Testis (tissue), 2 donors: ENCODE data around the gene TBL1XR1.

Experiments used
- POLR2A ChIP-seq: fragments of 450-650 bp; IDR thresholded peaks from one replicate; pipeline ENCODE4 v1.6.1; 2017; ENCODE audit warnings: antibody characterized with exemption, mild to moderate bottlenecking, moderate library complexity
- TF ChIP-seq, protein P1 (sequence below), 3 experiments: fragments of 450-650 bp in 2 of 3; fragments of 200-600 bp in 1 of 3; sonication (generic) in 1 of 3; IDR thresholded peaks; one replicate each; pipeline ENCODE4 v1.5.1; 2016 to 2019; ENCODE audit warnings: antibody characterized with exemption in 3 of 3, mild to moderate bottlenecking in 2 of 3, moderate library complexity in 1 of 3

DNA sequence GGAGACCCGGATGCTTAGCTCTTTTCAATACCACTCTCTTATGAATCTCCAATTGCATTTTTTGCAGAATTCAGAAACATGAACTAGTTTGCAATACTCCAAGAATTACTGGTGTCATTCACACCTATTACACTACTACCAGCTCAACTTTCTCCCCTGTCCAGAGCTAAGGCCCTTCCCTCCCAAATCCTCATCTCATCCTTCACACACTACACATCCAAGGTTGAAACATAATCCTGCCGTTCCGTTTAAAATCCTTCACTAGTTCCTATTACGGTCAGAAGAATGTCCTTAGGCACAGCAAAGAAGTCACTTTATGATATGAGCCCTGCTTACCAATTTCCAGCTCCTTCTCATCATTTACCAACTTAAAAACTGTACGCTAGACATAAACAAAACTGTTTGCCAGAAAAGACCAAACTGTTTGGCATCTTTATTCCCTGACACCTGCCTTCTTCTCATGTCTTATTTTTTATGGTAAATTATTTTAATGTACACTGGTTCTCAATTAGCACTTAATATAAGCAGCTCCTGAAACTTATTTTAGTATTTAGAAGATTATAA lies 22.6 kb downstream of the TBL1XR1 start:
- TF ChIP-seq, protein P1, sequence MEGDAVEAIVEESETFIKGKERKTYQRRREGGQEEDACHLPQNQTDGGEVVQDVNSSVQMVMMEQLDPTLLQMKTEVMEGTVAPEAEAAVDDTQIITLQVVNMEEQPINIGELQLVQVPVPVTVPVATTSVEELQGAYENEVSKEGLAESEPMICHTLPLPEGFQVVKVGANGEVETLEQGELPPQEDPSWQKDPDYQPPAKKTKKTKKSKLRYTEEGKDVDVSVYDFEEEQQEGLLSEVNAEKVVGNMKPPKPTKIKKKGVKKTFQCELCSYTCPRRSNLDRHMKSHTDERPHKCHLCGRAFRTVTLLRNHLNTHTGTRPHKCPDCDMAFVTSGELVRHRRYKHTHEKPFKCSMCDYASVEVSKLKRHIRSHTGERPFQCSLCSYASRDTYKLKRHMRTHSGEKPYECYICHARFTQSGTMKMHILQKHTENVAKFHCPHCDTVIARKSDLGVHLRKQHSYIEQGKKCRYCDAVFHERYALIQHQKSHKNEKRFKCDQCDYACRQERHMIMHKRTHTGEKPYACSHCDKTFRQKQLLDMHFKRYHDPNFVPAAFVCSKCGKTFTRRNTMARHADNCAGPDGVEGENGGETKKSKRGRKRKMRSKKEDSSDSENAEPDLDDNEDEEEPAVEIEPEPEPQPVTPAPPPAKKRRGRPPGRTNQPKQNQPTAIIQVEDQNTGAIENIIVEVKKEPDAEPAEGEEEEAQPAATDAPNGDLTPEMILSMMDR (IDR thresholded peaks at IDR 0.05): no peak
- TF ChIP-seq POLR2A: no peak
